Mesodermal cell (in vitro differentiated cells): ENCODE measurements around the gene STK10.

Experiments
- H3K27ac ChIP-seq: 2 replicates; pipeline ENCODE4 v1.7.0; 2013; ENCODE audit warnings: mild to moderate bottlenecking, low read depth, low read length, moderate library complexity; ENCODE audit not compliant: severe bottlenecking
- H3K36me3 ChIP-seq: 2 replicates; pipeline ENCODE4 v1.7.1; 2013; ENCODE audit warnings: mild to moderate bottlenecking, low read length, moderate library complexity; ENCODE audit not compliant: control insufficient read depth, insufficient read depth
- H3K4me1 ChIP-seq: one replicate; pipeline ENCODE4 v1.7.1; 2013; ENCODE audit warnings: mild to moderate bottlenecking, low read length; ENCODE audit not compliant: insufficient read depth, control insufficient read depth, poor library complexity, severe bottlenecking
- H3K4me3 ChIP-seq: 2 replicates; pipeline ENCODE4 v1.7.0; 2013; ENCODE audit warnings: low read length, control low read depth, mild to moderate bottlenecking; ENCODE audit not compliant: insufficient read depth, poor library complexity, severe bottlenecking; ENCODE audit errors: extremely low read depth
- H3K9me3 ChIP-seq: 2 replicates; pipeline ENCODE4 v1.7.1; 2013; ENCODE audit warnings: mild to moderate bottlenecking, low read length, moderate library complexity; ENCODE audit not compliant: control insufficient read depth
- WGBS, 2 experiments: methylation state at CpG; one replicate each; pipeline ENCODE4 v1.1.5; 2013; ENCODE audit warnings: missing lambda C conversion rate in 2 of 2; ENCODE audit not compliant: insufficient coverage in 2 of 2; 5-methylcytosine and 5-hydroxymethylcytosine counted together

The STK10 gene

DNA sequence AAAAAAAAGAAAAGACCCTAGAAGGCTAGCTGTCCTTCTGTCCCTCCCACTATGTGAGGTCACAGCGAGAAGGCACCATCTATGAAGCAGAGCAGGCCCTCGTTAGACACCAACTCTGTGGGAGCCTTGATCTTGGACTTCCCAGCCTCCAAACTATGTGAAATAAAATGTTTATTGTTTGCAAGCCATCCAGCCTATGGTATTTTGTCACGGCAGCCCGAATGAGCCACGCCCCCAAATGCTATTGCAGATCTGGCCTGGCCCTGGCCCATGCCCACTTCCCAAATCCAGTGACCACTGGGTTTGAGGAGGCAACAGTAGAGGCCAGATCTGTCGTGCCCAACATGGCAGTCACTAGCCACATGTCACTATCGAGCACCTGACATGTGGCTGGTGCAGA is 10.8 kb downstream of the STK10 start:
- peaks cover 19% of the 10 kb centered on the region for H3K36me3 ChIP-seq

GRCh38 chr5:172175263-172175719 is 12.7 kb downstream of the STK10 start:
- no peak overlapping the region for H3K27ac ChIP-seq
- peaks cover 29% of the 10 kb centered on the region for H3K4me1 ChIP-seq
- H3K4me3 ChIP-seq = no peak overlapping the region
- H3K36me3 ChIP-seq = peaks cover 16% of the 10 kb centered on the region
- 78 to 82% methylated on average over 6 to 7 of the region's 7 CpGs for WGBS, 2 experiments
- no peaks in the 10 kb centered on the region for H3K9me3 ChIP-seq

More for the DNA sequence above, 10.8 kb downstream of the STK10 start:
- 88 to 98% methylated on average over 4 to 6 of the region's 7 CpGs for WGBS, 2 experiments
- Histone ChIP-seq H3K27ac (no peak overlapping the region), H3K4me3 (no peak overlapping the region), H3K4me1 (peaks cover 29% of the 10 kb centered on the region), H3K9me3 (no peaks in the 10 kb centered on the region)

DNA sequence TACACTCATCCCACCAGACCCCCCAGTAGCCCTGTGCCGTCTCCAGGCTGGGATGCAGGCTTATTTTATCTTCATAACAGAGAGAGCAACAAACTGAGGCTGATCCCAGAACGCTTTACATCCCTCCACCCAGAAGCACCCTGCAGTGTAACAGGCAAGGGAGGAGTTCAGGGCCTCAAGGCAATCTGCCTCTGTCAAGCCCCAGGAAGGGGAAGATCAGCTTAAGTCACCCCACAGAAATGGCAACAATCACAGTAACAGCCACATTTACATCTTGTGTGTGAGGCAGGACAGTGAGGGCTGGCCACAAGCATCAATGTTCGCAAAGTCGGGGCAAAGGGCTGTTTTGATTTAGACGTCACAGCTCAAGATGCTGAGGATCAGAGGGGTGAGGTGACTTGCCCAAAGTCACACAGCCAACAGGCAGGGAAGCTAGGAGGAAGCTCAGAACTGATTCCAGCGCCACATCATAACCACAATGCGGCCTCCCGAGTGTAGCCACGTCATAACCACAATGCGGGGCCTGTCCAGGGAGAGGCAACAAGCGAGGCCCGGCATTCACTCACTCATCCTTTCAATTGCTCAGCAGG is 14.4 kb downstream of the STK10 start:
- H3K27ac ChIP-seq = peak overlapping the region; percentile 10
- 90 to 94% methylated on average over 4 to 9 of the region's 12 CpGs for WGBS, 2 experiments
- no peaks in the 10 kb centered on the region for H3K9me3 ChIP-seq
- H3K4me3 ChIP-seq = no peak overlapping the region
- peaks cover 22% of the 10 kb centered on the region for H3K4me1 ChIP-seq
- peaks cover 16% of the 10 kb centered on the region for H3K36me3 ChIP-seq

- H3K4me3 ChIP-seq = no peak overlapping the region
- H3K4me1 ChIP-seq = peaks cover 24% of the 10 kb centered on the region
- no peaks in the 10 kb centered on the region for H3K9me3 ChIP-seq
- WGBS, 2 experiments = 75 to 85% methylated on average over 9 to 11 of the region's 12 CpGs
- H3K36me3 ChIP-seq = peaks cover 16% of the 10 kb centered on the region
- H3K27ac ChIP-seq = peak overlapping the region; percentile 10
Measured at GRCh38 chr5:172172912-172173563, 15.0 kb downstream of the STK10 start.

- WGBS, 2 experiments = 86% methylated on average over 3 to 7 of the region's 8 CpGs
- no peak overlapping the region for H3K4me3 ChIP-seq
- peaks cover 21% of the 10 kb centered on the region for H3K36me3 ChIP-seq
- no peak overlapping the region for H3K27ac ChIP-seq
- H3K9me3 ChIP-seq = no peaks in the 10 kb centered on the region
- peaks cover 22% of the 10 kb centered on the region for H3K4me1 ChIP-seq
Measured at GRCh38 chr5:172171118-172171517, 16.9 kb downstream of the STK10 start.

DNA sequence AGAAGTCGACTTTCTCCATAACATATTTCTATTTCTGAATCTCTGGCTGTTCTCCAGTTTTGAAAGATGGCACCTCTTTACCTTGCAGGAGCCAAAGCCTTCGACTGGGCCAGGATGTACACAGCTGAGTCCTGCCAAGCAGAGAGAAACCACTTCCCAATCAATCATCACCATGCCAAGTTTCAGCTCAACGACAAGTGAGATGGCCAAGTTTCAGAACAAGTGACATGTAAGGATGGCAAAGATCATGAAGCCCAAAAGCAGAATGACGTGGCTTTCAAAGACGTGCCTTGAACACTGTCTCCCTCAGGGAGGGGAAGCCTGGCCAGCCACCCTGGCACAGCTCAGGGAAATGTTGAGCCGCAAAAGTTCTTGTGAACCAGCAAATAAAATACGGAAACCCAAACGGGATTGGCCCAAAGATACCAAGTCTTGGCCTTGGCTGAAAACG is 17.7 kb downstream of the STK10 start:
- 91% methylated on average over 8 of the region's 9 CpGs for WGBS, 2 experiments
- peaks cover 24% of the 10 kb centered on the region for H3K36me3 ChIP-seq
- no peak overlapping the region for H3K27ac ChIP-seq
- no peaks in the 10 kb centered on the region for H3K9me3 ChIP-seq
- H3K4me1 ChIP-seq = peaks cover 19% of the 10 kb centered on the region
- H3K4me3 ChIP-seq = no peak overlapping the region

- no peaks in the 10 kb centered on the region for H3K9me3 ChIP-seq
- no peak overlapping the region for H3K4me3 ChIP-seq
- H3K4me1 ChIP-seq = peaks cover 25% of the 10 kb centered on the region
- 78 to 80% methylated on average over 2 of the region's 2 CpGs for WGBS, 2 experiments
- H3K27ac ChIP-seq = no peak overlapping the region
- peaks cover 24% of the 10 kb centered on the region for H3K36me3 ChIP-seq
Measured at GRCh38 chr5:172169216-172169615, 18.8 kb downstream of the STK10 start.

GRCh38 chr5:172168311-172168710 is 19.7 kb downstream of the STK10 start:
- Histone ChIP-seq H3K4me1 (peaks cover 24% of the 10 kb centered on the region), H3K4me3 (no peak overlapping the region), H3K27ac (peak overlapping the region; percentile 45)

GRCh38 chr5:172167895-172168294 is 20.1 kb downstream of the STK10 start:
- Histone ChIP-seq H3K27ac (peak overlapping the region; percentile 45), H3K4me1 (peaks cover 21% of the 10 kb centered on the region), H3K36me3 (peaks cover 17% of the 10 kb centered on the region), H3K4me3 (no peak overlapping the region), H3K9me3 (no peaks in the 10 kb centered on the region)
- 87 to 94% methylated on average over 7 of the region's 7 CpGs for WGBS, 2 experiments

More at GRCh38 chr5:172168311-172168710, 19.7 kb downstream of the STK10 start:
- Histone ChIP-seq H3K36me3 (peaks cover 17% of the 10 kb centered on the region), H3K9me3 (no peaks in the 10 kb centered on the region)
- 79 to 88% methylated on average over 8 of the region's 8 CpGs for WGBS, 2 experiments

- Histone ChIP-seq H3K27ac (no peak overlapping the region), H3K9me3 (no peaks in the 10 kb centered on the region), H3K4me3 (no peak overlapping the region), H3K36me3 (peaks cover 15% of the 10 kb centered on the region), H3K4me1 (peaks cover 27% of the 10 kb centered on the region)
- 91 to 97% methylated on average over 11 of the region's 16 CpGs for WGBS, 2 experiments
Measured at GRCh38 chr5:172166030-172166826, 21.8 kb downstream of the STK10 start.
